ENCODE data around the gene TSC2.
"Not testable (repeated sequence)": the region's sequence is repeated elsewhere in the genome, so short reads cannot be mapped to it uniquely, and the experiment has no call there.

DNA sequence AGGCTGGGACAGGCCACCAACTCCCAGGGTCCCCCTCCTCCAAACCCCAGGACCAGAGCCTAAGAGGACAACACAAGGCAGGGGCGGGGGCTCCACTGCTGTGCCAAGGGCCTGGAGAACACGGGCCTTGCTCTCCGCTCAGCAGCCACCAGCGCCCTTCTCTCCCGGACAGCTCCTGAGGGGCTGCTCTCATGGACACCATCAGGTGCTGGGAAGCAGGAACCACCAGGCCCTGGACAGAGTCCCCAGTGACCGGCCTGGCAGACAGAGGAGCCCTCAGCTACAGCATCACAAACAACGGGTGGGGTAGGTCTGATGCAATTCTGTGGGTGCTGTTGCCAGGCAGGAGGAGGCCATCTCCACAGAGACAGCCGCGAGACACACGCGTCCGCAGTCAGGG lies 86.0 kb downstream of the TSC2 start:
- not testable (repeated sequence) for TF ChIP-seq CTCF (IDR thresholded peaks at IDR 0.05; ENCODE audit: low read depth, low read length); EZH2phosphoT487 (IDR thresholded peaks at IDR 0.05; ENCODE audit: low read depth)

Data from OCI-LY3 (cell line).